ENCODE measurements around the gene CASK. TPM values are rescaled to one million over a fixed set of nuclear protein-coding genes. Genes with fewer than 3 reads are reported as not detected.

The CASK gene
- total and polyA plus RNA-seq, 4 donors, result 3.6 to 14.8 (median 6.2) TPM

DNA sequence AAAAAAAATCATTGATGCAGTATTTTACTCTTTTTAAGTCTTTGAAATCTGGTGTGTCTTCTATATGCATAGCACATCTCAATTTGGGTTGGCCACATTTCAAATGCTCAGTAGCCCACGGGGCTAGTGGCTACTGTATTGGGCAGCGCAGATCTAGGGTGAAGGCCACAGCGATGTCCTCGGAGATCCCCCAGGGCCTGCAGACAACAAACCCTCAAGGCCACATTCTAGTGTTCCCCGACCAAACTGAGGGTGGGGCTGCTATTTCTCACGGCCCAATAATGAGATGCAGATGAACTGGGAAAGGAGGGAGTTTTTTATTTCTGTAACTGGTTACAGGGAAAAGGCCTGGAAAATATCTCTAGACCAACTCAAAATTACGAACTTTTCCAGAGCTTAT lies 452.6 kb downstream of the CASK start:
- no peaks in the 10 kb centered on the region for H3K36me3 ChIP-seq (ENCODE audit: control insufficient read depth in 4 of 4, insufficient read depth in 3 of 4, low read depth in 1 of 4, low read length in 3 of 4)
- H3K4me3 ChIP-seq (ENCODE audit: low read depth in 1 of 3, low read length in 3 of 3), result no peak overlapping the region
- no peaks in the 10 kb centered on the region for H3K27me3 ChIP-seq (ENCODE audit: control insufficient read depth in 4 of 4, insufficient read depth in 4 of 4, low read length in 3 of 4)
- no peak for TF ChIP-seq RXRA (IDR thresholded peaks at IDR 0.05)
- TF ChIP-seq, protein P1, sequence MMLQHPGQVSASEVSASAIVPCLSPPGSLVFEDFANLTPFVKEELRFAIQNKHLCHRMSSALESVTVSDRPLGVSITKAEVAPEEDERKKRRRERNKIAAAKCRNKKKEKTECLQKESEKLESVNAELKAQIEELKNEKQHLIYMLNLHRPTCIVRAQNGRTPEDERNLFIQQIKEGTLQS (IDR thresholded peaks at IDR 0.05), result no peak
- TF ChIP-seq, protein P2, sequence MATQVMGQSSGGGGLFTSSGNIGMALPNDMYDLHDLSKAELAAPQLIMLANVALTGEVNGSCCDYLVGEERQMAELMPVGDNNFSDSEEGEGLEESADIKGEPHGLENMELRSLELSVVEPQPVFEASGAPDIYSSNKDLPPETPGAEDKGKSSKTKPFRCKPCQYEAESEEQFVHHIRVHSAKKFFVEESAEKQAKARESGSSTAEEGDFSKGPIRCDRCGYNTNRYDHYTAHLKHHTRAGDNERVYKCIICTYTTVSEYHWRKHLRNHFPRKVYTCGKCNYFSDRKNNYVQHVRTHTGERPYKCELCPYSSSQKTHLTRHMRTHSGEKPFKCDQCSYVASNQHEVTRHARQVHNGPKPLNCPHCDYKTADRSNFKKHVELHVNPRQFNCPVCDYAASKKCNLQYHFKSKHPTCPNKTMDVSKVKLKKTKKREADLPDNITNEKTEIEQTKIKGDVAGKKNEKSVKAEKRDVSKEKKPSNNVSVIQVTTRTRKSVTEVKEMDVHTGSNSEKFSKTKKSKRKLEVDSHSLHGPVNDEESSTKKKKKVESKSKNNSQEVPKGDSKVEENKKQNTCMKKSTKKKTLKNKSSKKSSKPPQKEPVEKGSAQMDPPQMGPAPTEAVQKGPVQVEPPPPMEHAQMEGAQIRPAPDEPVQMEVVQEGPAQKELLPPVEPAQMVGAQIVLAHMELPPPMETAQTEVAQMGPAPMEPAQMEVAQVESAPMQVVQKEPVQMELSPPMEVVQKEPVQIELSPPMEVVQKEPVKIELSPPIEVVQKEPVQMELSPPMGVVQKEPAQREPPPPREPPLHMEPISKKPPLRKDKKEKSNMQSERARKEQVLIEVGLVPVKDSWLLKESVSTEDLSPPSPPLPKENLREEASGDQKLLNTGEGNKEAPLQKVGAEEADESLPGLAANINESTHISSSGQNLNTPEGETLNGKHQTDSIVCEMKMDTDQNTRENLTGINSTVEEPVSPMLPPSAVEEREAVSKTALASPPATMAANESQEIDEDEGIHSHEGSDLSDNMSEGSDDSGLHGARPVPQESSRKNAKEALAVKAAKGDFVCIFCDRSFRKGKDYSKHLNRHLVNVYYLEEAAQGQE (IDR thresholded peaks at IDR 0.05), result no peak
- TF ChIP-seq SP1 (IDR thresholded peaks at IDR 0.05), result no peak
- no peak for TF ChIP-seq FOXA2 (IDR thresholded peaks at IDR 0.05)
- TF ChIP-seq HNF4A (conservative IDR thresholded peaks at IDR 0.05), result no peak
- 96% methylated on average over 7 of the region's 7 CpGs for WGBS
- H3K9ac ChIP-seq (ENCODE audit: low read depth in 1 of 2, low read length in 2 of 2), result no peak overlapping the region
- H3K4me1 ChIP-seq (ENCODE audit: control insufficient read depth in 4 of 4, insufficient read depth in 4 of 4, low read length in 3 of 4), result no peaks in the 10 kb centered on the region
- DNase-seq (ENCODE audit: low spot score), result no peak
- no peak overlapping the region for H3K27ac ChIP-seq (ENCODE audit: low read depth in 1 of 2, low read length in 2 of 2)
- no peaks in the 10 kb centered on the region for H3K9me3 ChIP-seq (ENCODE audit: control insufficient read depth in 4 of 4, low read length in 3 of 4)

DNA sequence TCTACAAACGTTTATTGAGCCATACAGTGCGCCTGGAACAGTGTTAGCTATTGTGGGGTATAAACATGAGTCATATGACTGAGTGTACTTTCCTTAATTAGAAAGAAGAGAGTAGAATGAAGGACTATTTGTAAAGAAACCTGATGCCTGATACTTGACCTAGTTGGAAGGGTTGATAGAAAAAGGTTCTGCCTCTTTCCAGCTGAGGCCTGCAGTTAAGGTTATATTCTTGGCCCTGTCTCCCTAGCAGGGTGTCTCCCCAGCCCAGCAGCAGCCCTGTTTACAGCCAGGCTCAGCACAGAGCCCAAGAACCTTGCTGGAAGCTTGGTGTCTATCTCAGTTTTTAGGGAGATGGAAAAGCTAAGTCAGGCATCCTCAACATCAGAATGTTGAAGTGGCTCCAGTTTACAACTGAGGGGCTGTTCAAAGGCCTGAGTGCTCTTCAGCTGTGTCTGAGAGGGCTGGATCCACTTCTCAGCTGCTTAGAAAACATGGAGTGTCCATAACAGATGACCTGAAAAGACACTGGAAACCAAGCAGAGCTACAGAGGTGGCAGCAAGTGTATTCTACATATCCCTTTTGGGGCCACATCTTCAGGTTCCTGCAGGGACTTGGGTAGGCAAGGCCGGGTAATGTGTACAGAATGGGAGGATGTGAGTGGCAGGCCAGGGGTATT lies 454.6 kb downstream of the CASK start:
- WGBS, result 76% methylated on average over 3 of the region's 3 CpGs
- no peak for DNase-seq (ENCODE audit: low spot score)

More for the DNA sequence above, 454.6 kb downstream of the CASK start:
- H3K36me3 ChIP-seq (ENCODE audit: control insufficient read depth in 4 of 4, insufficient read depth in 3 of 4, low read depth in 1 of 4, low read length in 3 of 4), result no peaks in the 10 kb centered on the region
- H3K27me3 ChIP-seq (ENCODE audit: control insufficient read depth in 4 of 4, insufficient read depth in 4 of 4, low read length in 3 of 4), result no peaks in the 10 kb centered on the region
- no peak overlapping the region for H3K27ac ChIP-seq (ENCODE audit: low read depth in 1 of 2, low read length in 2 of 2)
- H3K9ac ChIP-seq (ENCODE audit: low read depth in 1 of 2, low read length in 2 of 2), result no peak overlapping the region
- no peaks in the 10 kb centered on the region for H3K4me1 ChIP-seq (ENCODE audit: control insufficient read depth in 4 of 4, insufficient read depth in 4 of 4, low read length in 3 of 4)
- H3K4me3 ChIP-seq (ENCODE audit: low read depth in 1 of 3, low read length in 3 of 3), result no peak overlapping the region
- no peaks in the 10 kb centered on the region for H3K9me3 ChIP-seq (ENCODE audit: control insufficient read depth in 4 of 4, low read length in 3 of 4)
- TF ChIP-seq YY1 (IDR thresholded peaks at IDR 0.05) (no peak), RXRA (IDR thresholded peaks at IDR 0.05) (no peak), EGR1 (IDR thresholded peaks at IDR 0.05; ENCODE audit: low read depth in 2 of 2) (no peak), GABPA (IDR thresholded peaks at IDR 0.05 in 1 of 2, conservative IDR thresholded peaks at IDR 0.05 in 1 of 2) (no peak), HNF4G (IDR thresholded peaks at IDR 0.05) (no peak), NR2F2 (IDR thresholded peaks at IDR 0.05) (no peak)
- TF ChIP-seq, protein P1 (IDR thresholded peaks at IDR 0.05), result no peak
- TF ChIP-seq, protein P3, sequence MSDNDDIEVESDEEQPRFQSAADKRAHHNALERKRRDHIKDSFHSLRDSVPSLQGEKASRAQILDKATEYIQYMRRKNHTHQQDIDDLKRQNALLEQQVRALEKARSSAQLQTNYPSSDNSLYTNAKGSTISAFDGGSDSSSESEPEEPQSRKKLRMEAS (IDR thresholded peaks at IDR 0.05), result no peak
- TF ChIP-seq, protein P4, sequence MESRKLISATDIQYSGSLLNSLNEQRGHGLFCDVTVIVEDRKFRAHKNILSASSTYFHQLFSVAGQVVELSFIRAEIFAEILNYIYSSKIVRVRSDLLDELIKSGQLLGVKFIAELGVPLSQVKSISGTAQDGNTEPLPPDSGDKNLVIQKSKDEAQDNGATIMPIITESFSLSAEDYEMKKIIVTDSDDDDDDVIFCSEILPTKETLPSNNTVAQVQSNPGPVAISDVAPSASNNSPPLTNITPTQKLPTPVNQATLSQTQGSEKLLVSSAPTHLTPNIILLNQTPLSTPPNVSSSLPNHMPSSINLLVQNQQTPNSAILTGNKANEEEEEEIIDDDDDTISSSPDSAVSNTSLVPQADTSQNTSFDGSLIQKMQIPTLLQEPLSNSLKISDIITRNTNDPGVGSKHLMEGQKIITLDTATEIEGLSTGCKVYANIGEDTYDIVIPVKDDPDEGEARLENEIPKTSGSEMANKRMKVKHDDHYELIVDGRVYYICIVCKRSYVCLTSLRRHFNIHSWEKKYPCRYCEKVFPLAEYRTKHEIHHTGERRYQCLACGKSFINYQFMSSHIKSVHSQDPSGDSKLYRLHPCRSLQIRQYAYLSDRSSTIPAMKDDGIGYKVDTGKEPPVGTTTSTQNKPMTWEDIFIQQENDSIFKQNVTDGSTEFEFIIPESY (IDR thresholded peaks at IDR 0.05), result no peak

Small RNA genes within 50 kb of the gene (small RNA-seq; reads per million reads assigned to genes)
- not detected for gene AL353691.2
- gene RN7SL144P, result not detected
- gene RNU6-1321P, result not detected
- not detected for gene RNU6-202P

Other genes starting within 250 kb of the CASK start
- 1 to 10 TPM; 4.5 to 9.0 TPM for gene GPR34, start 234.6 kb downstream of the CASK start, total RNA-seq
- 1 to 10 TPM; 1.7 to 4.1 TPM for gene GPR34, start 234.6 kb downstream of the CASK start, polyA plus RNA-seq
- under 1 TPM; 0.14 to 0.67 TPM for gene GPR82, start 199.4 kb downstream of the CASK start, total RNA-seq
- under 1 TPM; 0.59 to 0.61 TPM for gene GPR82, start 199.4 kb downstream of the CASK start, polyA plus RNA-seq